SK-N-MC (cell line): Measurements from ENCODE around the gene AZGP1.

ENCODE experiments used
- EZH2 ChIP-seq: fragments of 200-600 bp; sonication (generic); IDR thresholded peaks from one replicate; pipeline ENCODE4 v1.6.1; 2017; ENCODE audit warnings: antibody characterized with exemption
- POLR2AphosphoS5 ChIP-seq: IDR thresholded peaks from 2 replicates; pipeline ENCODE4 v1.6.1; 2012; ENCODE audit warnings: mild to moderate bottlenecking, low read depth, low read length, borderline replicate concordance

GRCh38 chr7:99971242-99971641, 4.6 kb downstream of the AZGP1 start:
- TF ChIP-seq EZH2 (no peak), POLR2AphosphoS5 (no peak)
